ENCODE data around the gene RBPJ. TPM values are rescaled to one million over a fixed set of nuclear protein-coding genes. Genes with fewer than 3 reads are reported as not detected.
"Not testable (repeated sequence)": the region's sequence is repeated elsewhere in the genome, so short reads cannot be mapped to it uniquely, and the experiment has no call there.

Gene RBPJ
- polyA plus RNA-seq, 4 donors, result 13.0 to 50.6 (median 17.8) TPM

- H3K36me3 ChIP-seq (ENCODE audit: control insufficient read depth in 3 of 3, insufficient read depth in 2 of 3, low read depth in 1 of 3, low read length in 3 of 3), result peaks cover 0 to 4% (median 0%) of the 10 kb centered on the region in 3 donors
- H3K9me3 ChIP-seq (ENCODE audit: control insufficient read depth in 2 of 2, insufficient read depth in 1 of 2, low read depth in 1 of 2, low read length in 1 of 2), result no peaks in the 10 kb centered on the region
- WGBS, 3 donors, result 96 to 100% (median 97%) methylated on average over 1 of the region's 1 CpG
- DNase-seq, result no peak
- no peak for FAIRE-seq
- no peaks in the 10 kb centered on the region for H3K27me3 ChIP-seq (ENCODE audit: control insufficient read depth in 3 of 3, insufficient read depth in 3 of 3, low read length in 3 of 3)
- H3K4me1 ChIP-seq (ENCODE audit: control insufficient read depth in 3 of 3, insufficient read depth in 2 of 3, low read depth in 1 of 3, low read length in 2 of 3), result peaks cover 0 to 6% (median 0%) of the 10 kb centered on the region in 3 donors
- no peak overlapping the region for H3K27ac ChIP-seq (ENCODE audit: low read depth in 1 of 3, low read length in 2 of 3)
- H3K4me3 ChIP-seq (ENCODE audit: low read depth in 1 of 3, low read length in 3 of 3), result no peak overlapping the region
These were observed 79.3 kb downstream of the RBPJ start for GRCh38 chr4:26400132-26400531.

GRCh38 chr4:26402017-26402416 is 81.2 kb downstream of the RBPJ start:
- FAIRE-seq; H3K9me3 ChIP-seq (ENCODE audit: control insufficient read depth in 2 of 2, insufficient read depth in 1 of 2, low read depth in 1 of 2, low read length in 1 of 2); H3K27ac ChIP-seq (ENCODE audit: low read depth in 1 of 3, low read length in 2 of 3); H3K27me3 ChIP-seq (ENCODE audit: control insufficient read depth in 3 of 3, insufficient read depth in 3 of 3, low read length in 3 of 3); DNase-seq; H3K4me1 ChIP-seq (ENCODE audit: control insufficient read depth in 3 of 3, insufficient read depth in 2 of 3, low read depth in 1 of 3, low read length in 2 of 3); H3K36me3 ChIP-seq (ENCODE audit: control insufficient read depth in 3 of 3, insufficient read depth in 2 of 3, low read depth in 1 of 3, low read length in 3 of 3); H3K4me3 ChIP-seq (ENCODE audit: low read depth in 1 of 3, low read length in 3 of 3): not testable (repeated sequence)
- WGBS, 3 donors, result 96 to 99% (median 96%) methylated on average over 3 of the region's 3 CpGs

GRCh38 chr4:26402458-26402857 is 81.6 kb downstream of the RBPJ start:
- Histone ChIP-seq H3K4me3 (ENCODE audit: low read depth in 1 of 3, low read length in 3 of 3) (no peak overlapping the region), H3K9me3 (ENCODE audit: control insufficient read depth in 2 of 2, insufficient read depth in 1 of 2, low read depth in 1 of 2, low read length in 1 of 2) (peaks cover 0 to 5% of the 10 kb centered on the region in 2 donors), H3K27me3 (ENCODE audit: control insufficient read depth in 3 of 3, insufficient read depth in 3 of 3, low read length in 3 of 3) (no peaks in the 10 kb centered on the region), H3K4me1 (ENCODE audit: control insufficient read depth in 3 of 3, insufficient read depth in 2 of 3, low read depth in 1 of 3, low read length in 2 of 3) (peaks cover 0 to 7% (median 0%) of the 10 kb centered on the region in 3 donors), H3K27ac (ENCODE audit: low read depth in 1 of 3, low read length in 2 of 3) (no peak overlapping the region), H3K36me3 (ENCODE audit: control insufficient read depth in 3 of 3, insufficient read depth in 2 of 3, low read depth in 1 of 3, low read length in 3 of 3) (peaks cover 0 to 8% (median 3%) of the 10 kb centered on the region in 3 donors)
- DNase-seq, result peak in 1 of 2 donors; percentile 12
- WGBS, 3 donors, result 23 to 60% (median 38%) methylated on average over 3 of the region's 3 CpGs
- FAIRE-seq, result no peak

GRCh38 chr4:26404743-26405206 is 84.0 kb downstream of the RBPJ start:
- peak overlapping the region; percentile 20 to 51 (median 21) for H3K27ac ChIP-seq (ENCODE audit: low read depth in 1 of 3, low read length in 2 of 3)
- FAIRE-seq, result no peak
- DNase-seq, result peak; percentile 75 to 84
- H3K4me1 ChIP-seq (ENCODE audit: control insufficient read depth in 3 of 3, insufficient read depth in 2 of 3, low read depth in 1 of 3, low read length in 2 of 3), result peaks cover 0 to 7% (median 0%) of the 10 kb centered on the region in 3 donors
- WGBS, 3 donors, result 11 to 51% (median 29%) methylated on average over 3 of the region's 3 CpGs
- peaks cover 0 to 10% (median 4%) of the 10 kb centered on the region in 3 donors for H3K36me3 ChIP-seq (ENCODE audit: control insufficient read depth in 3 of 3, insufficient read depth in 2 of 3, low read depth in 1 of 3, low read length in 3 of 3)
- H3K27me3 ChIP-seq (ENCODE audit: control insufficient read depth in 3 of 3, insufficient read depth in 3 of 3, low read length in 3 of 3), result no peaks in the 10 kb centered on the region
- no peak overlapping the region for H3K4me3 ChIP-seq (ENCODE audit: low read depth in 1 of 3, low read length in 3 of 3)
- peaks cover 0 to 5% of the 10 kb centered on the region in 2 donors for H3K9me3 ChIP-seq (ENCODE audit: control insufficient read depth in 2 of 2, insufficient read depth in 1 of 2, low read depth in 1 of 2, low read length in 1 of 2)

GRCh38 chr4:26406346-26406975 is 85.6 kb downstream of the RBPJ start:
- Histone ChIP-seq H3K4me3 (ENCODE audit: low read depth in 1 of 3, low read length in 3 of 3) (no peak overlapping the region), H3K36me3 (ENCODE audit: control insufficient read depth in 3 of 3, insufficient read depth in 2 of 3, low read depth in 1 of 3, low read length in 3 of 3) (peaks cover 0 to 12% (median 4%) of the 10 kb centered on the region in 3 donors), H3K4me1 (ENCODE audit: control insufficient read depth in 3 of 3, insufficient read depth in 2 of 3, low read depth in 1 of 3, low read length in 2 of 3) (peaks cover 0 to 7% (median 0%) of the 10 kb centered on the region in 3 donors), H3K27me3 (ENCODE audit: control insufficient read depth in 3 of 3, insufficient read depth in 3 of 3, low read length in 3 of 3) (no peaks in the 10 kb centered on the region), H3K9me3 (ENCODE audit: control insufficient read depth in 2 of 2, insufficient read depth in 1 of 2, low read depth in 1 of 2, low read length in 1 of 2) (peaks cover 0 to 5% of the 10 kb centered on the region in 2 donors), H3K27ac (ENCODE audit: low read depth in 1 of 3, low read length in 2 of 3) (no peak overlapping the region)
- 97 to 98% (median 97%) methylated on average over 4 of the region's 4 CpGs for whole genome bisulfite sequencing, 3 donors
- FAIRE-seq, result no peak
- no peak for DNase-seq

GRCh38 chr4:26407476-26407875 is 86.7 kb downstream of the RBPJ start:
- Histone ChIP-seq H3K36me3 (ENCODE audit: control insufficient read depth in 3 of 3, insufficient read depth in 2 of 3, low read depth in 1 of 3, low read length in 3 of 3) (peaks cover 0 to 18% (median 4%) of the 10 kb centered on the region in 3 donors), H3K4me3 (ENCODE audit: low read depth in 1 of 3, low read length in 3 of 3) (no peak overlapping the region), H3K27ac (ENCODE audit: low read depth in 1 of 3, low read length in 2 of 3) (no peak overlapping the region), H3K9me3 (ENCODE audit: control insufficient read depth in 2 of 2, insufficient read depth in 1 of 2, low read depth in 1 of 2, low read length in 1 of 2) (peaks cover 0 to 5% of the 10 kb centered on the region in 2 donors), H3K4me1 (ENCODE audit: control insufficient read depth in 3 of 3, insufficient read depth in 2 of 3, low read depth in 1 of 3, low read length in 2 of 3) (peaks cover 0 to 7% (median 0%) of the 10 kb centered on the region in 3 donors), H3K27me3 (ENCODE audit: control insufficient read depth in 3 of 3, insufficient read depth in 3 of 3, low read length in 3 of 3) (no peaks in the 10 kb centered on the region)
- DNase-seq (no peak), FAIRE-seq (no peak)
- 96 to 100% (median 98%) methylated on average over 1 of the region's 1 CpG for WGBS, 3 donors

GRCh38 chr4:26410385-26411293 is 89.8 kb downstream of the RBPJ start:
- H3K27me3 ChIP-seq (ENCODE audit: control insufficient read depth in 3 of 3, insufficient read depth in 3 of 3, low read length in 3 of 3), result no peaks in the 10 kb centered on the region
- H3K4me3 ChIP-seq (ENCODE audit: low read depth in 1 of 3, low read length in 3 of 3), result no peak overlapping the region
- H3K9me3 ChIP-seq (ENCODE audit: control insufficient read depth in 2 of 2, insufficient read depth in 1 of 2, low read depth in 1 of 2, low read length in 1 of 2), result peaks cover 0 to 5% of the 10 kb centered on the region in 2 donors
- H3K36me3 ChIP-seq (ENCODE audit: control insufficient read depth in 3 of 3, insufficient read depth in 2 of 3, low read depth in 1 of 3, low read length in 3 of 3), result peaks cover 0 to 29% (median 5%) of the 10 kb centered on the region in 3 donors
- no peaks in the 10 kb centered on the region for H3K4me1 ChIP-seq (ENCODE audit: control insufficient read depth in 3 of 3, insufficient read depth in 2 of 3, low read depth in 1 of 3, low read length in 2 of 3)
- DNase-seq, result peak; percentile 70 to 73
- H3K27ac ChIP-seq (ENCODE audit: low read depth in 1 of 3, low read length in 2 of 3), result no peak overlapping the region
- WGBS, 3 donors, result 0 to 7% (median 3%) methylated on average over 2 of the region's 2 CpGs
- FAIRE-seq, result peak; percentile 75
